Transverse colon (tissue), 4 donors: ENCODE data around the gene CCM2.

Source experiments
- EP300 ChIP-seq: sonication (generic); formaldehyde crosslinking; IDR thresholded peaks from one replicate; pipeline ENCODE4 v1.6.1; 2017; ENCODE audit warnings: antibody characterized with exemption, low read depth
- POLR2A ChIP-seq: fragments of 450-650 bp; IDR thresholded peaks from one replicate; pipeline ENCODE4 v1.6.1; 2016; ENCODE audit warnings: antibody characterized with exemption, mild to moderate bottlenecking, moderate library complexity
- POLR2AphosphoS5 ChIP-seq, 3 donors: sonication (generic); formaldehyde crosslinking; IDR thresholded peaks; one replicate each; pipeline ENCODE4 v1.6.1; 2016; ENCODE audit warnings: antibody characterized with exemption in 3 of 3
- TF ChIP-seq, protein P1 (sequence below), 5 experiments: fragments of 200-600 bp in 3 of 5; fragments of 450-650 bp in 2 of 5; sonication (generic) in 3 of 5; IDR thresholded peaks; 1 replicate in 2 of 5; 2 replicates in 3 of 5; pipeline ENCODE4 v1.5.1; 2016 to 2017; ENCODE audit warnings: antibody characterized with exemption in 5 of 5, inconsistent platforms in 3 of 5, mild to moderate bottlenecking in 2 of 5, moderate library complexity in 1 of 5

DNA sequence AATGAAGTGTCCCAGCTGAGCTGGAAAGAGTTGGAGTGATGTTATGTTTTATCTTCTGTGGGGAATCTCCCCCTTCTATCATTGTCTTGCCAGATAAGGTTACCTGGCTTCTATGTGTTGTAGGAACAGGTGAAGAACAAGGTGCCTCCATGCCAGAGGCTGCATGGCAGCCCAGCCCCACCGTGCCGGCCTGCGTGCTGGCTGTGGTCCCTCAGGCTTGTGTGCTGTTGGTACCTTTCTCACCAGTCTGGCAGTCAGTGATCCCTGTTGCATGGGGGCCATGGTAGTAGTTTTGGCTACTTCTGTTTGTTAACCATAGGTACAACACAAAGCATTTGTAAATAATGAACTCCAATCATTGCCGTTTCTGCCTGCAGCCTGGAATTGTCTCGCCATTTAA, 37.9 kb downstream of the CCM2 start:
- TF ChIP-seq, protein P1, sequence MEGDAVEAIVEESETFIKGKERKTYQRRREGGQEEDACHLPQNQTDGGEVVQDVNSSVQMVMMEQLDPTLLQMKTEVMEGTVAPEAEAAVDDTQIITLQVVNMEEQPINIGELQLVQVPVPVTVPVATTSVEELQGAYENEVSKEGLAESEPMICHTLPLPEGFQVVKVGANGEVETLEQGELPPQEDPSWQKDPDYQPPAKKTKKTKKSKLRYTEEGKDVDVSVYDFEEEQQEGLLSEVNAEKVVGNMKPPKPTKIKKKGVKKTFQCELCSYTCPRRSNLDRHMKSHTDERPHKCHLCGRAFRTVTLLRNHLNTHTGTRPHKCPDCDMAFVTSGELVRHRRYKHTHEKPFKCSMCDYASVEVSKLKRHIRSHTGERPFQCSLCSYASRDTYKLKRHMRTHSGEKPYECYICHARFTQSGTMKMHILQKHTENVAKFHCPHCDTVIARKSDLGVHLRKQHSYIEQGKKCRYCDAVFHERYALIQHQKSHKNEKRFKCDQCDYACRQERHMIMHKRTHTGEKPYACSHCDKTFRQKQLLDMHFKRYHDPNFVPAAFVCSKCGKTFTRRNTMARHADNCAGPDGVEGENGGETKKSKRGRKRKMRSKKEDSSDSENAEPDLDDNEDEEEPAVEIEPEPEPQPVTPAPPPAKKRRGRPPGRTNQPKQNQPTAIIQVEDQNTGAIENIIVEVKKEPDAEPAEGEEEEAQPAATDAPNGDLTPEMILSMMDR (IDR thresholded peaks at IDR 0.05) = no peak
- TF ChIP-seq POLR2A (no peak), POLR2AphosphoS5 (IDR thresholded peaks at IDR 0.05) (no peak), EP300 (no peak)
